Right lobe of liver (tissue), 6 donors: ENCODE results near the gene SHKBP1. TPM values are rescaled to one million over a fixed set of nuclear protein-coding genes. Genes with fewer than 3 reads are reported as not detected.

Experiments used
- ATAC-seq, 4 donors: fragments of 200-7000 bp; cut with Tn5 transposase; one replicate each; pipeline ENCODE4 v1.9.1; 2020; ENCODE audit warnings: mild to moderate bottlenecking in 4 of 4, moderate library complexity in 4 of 4
- DNase-seq, 3 donors: peaks; one replicate each; pipeline ENCODE4 v3.0.0-alpha.2; 2020
- H3K27ac ChIP-seq, 3 donors: fragments of 200-600 bp; one replicate each; pipeline ENCODE4 v1.8.0; 2022
- H3K27me3 ChIP-seq, 2 donors: fragments of 200-600 bp; one replicate each; pipeline ENCODE4 v1.8.0; 2022
- H3K36me3 ChIP-seq, 4 donors: fragments of 200-600 bp; sonication (generic) in 1 of 4; one replicate each; pipeline versions ENCODE4 v1.5.1 to v1.8.0; 2017 to 2022; ENCODE audit warnings: control low read depth in 1 of 4
- H3K4me1 ChIP-seq, 4 donors: fragments of 200-600 bp; sonication (generic) in 1 of 4; one replicate each; pipeline versions ENCODE4 v1.5.1 to v1.8.0; 2017 to 2022; ENCODE audit warnings: control low read depth in 1 of 4
- H3K4me3 ChIP-seq, 3 donors: fragments of 200-600 bp; one replicate each; pipeline ENCODE4 v1.8.0; 2022
- H3K9me3 ChIP-seq, 4 donors: fragments of 200-600 bp; sonication (generic) in 1 of 4; one replicate each; pipeline versions ENCODE4 v1.5.1 to v1.8.0; 2017 to 2022; ENCODE audit warnings: control low read depth in 1 of 4
- CTCF ChIP-seq, 4 donors: fragments of 200-600 bp in 3 of 4; fragments of 450-650 bp in 1 of 4; IDR thresholded peaks; one replicate each; pipeline versions ENCODE4 v1.5.1 to v1.8.0; 2016 to 2022; ENCODE audit warnings: antibody characterized with exemption in 4 of 4, mild to moderate bottlenecking in 2 of 4
- POLR2A ChIP-seq: fragments of 450-650 bp; IDR thresholded peaks from one replicate; pipeline ENCODE4 v1.6.1; 2017; ENCODE audit warnings: antibody characterized with exemption, mild to moderate bottlenecking
- WGBS: methylation state at CpG from one replicate; pipeline ENCODE4 v1.1.6; 2018; ENCODE audit warnings: low coverage, low lambda C conversion rate; ENCODE audit not compliant: insufficient coverage; ENCODE audit errors: missing lambda C conversion rate; 5-methylcytosine and 5-hydroxymethylcytosine counted together
- intact Hi-C, 2 donors: fragments of 100-400 bp; cut with DNase I; formaldehyde crosslinking; loops; one replicate each; pipeline versions ENCODE4 v1.11.2 to v1.14.1; 2022
- total RNA-seq, 6 experiments: library from RNA; depleted of rRNA in 2 of 6; stranded (reverse); fragments of >200 nt in 2 of 6; fragmentation: NEBNext Ultra II Directional in 3 of 6; extraction: Animal tissue kit (Norgen Biotek cat#: 25700) in 3 of 6; gene quantifications; one replicate each; pipeline versions ENCODE4 v1.1.0 to v1.2.4, GENCODE V29; 2016 to 2023
- donor health status: DM: no; HTN: yes; CAD: no.
- donor health status: DM: no; HTN: no; CAD: no.
- donor health status: DM: no; HTN: no; CAD: no.
- donor health status: DM: no; HTN: yes; CAD: no.
- donor health status: DM: no; HTN: yes; CAD: no.

The SHKBP1 gene
- total RNA-seq, 6 experiments from 2014 or later, result 16.1 to 29.0 (median 22.4) TPM

DNA sequence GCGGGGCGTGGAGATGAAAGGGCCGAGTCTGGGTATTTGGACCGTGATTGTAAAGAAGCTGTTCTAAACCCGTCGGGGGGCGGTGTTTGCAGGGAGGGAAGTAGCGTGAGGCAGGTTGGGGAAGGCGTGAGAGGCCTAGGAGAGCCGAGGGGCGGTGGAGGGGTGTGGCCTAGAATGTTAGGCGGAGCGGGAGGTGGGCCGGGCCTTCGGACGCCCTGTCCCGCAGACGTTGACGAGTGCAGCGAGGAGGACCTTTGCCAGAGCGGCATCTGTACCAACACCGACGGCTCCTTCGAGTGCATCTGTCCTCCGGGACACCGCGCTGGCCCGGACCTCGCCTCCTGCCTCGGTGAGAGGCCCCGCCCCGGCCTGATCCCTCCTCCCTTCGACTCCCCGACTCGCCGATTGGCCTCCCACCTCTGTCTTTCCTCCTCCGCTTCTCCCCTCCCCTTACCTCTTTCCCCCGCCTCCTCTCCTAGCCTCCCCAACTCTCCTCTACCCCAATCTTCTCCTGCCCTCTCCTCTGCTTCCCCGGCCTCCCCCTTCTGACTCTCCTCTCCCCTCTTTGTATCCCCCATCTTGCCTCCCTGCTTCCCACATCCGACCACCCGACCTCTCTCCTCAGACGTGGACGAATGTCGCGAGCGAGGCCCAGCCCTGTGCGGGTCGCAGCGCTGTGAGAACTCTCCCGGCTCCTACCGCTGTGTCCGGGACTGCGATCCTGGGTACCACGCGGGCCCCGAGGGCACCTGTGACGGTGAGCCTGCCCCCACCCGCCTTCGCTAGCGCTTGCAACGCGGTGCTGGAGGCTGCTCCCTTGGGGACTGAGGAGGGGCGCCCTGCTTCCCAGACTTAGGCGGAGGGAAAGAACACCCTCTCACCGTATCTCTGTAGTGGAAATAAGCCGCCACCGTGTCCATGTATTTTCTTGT, 37.3 kb downstream of the SHKBP1 start:
- Histone ChIP-seq H3K27ac (peak overlapping the region in 2 of 3 donors; percentile 11 to 21), H3K27me3 (peaks cover 0 to 3% of the 10 kb centered on the region in 2 donors), H3K36me3 (no peaks in the 10 kb centered on the region), H3K4me1 (peaks cover 0 to 10% (median 0%) of the 10 kb centered on the region in 4 donors), H3K9me3 (no peaks in the 10 kb centered on the region), H3K4me3 (peak overlapping the region; percentile 24 to 45 (median 28))
- intact Hi-C loops, result no loop called here
- TF ChIP-seq CTCF (IDR thresholded peaks at IDR 0.05), result no peak
- no peak for TF ChIP-seq POLR2A
- DNase-seq (peak; percentile 63 to 73 (median 66)), ATAC-seq (peak; percentile 39 to 53 (median 46))
- whole genome bisulfite sequencing, result 14% methylated on average over 42 of the region's 67 CpGs

DNA sequence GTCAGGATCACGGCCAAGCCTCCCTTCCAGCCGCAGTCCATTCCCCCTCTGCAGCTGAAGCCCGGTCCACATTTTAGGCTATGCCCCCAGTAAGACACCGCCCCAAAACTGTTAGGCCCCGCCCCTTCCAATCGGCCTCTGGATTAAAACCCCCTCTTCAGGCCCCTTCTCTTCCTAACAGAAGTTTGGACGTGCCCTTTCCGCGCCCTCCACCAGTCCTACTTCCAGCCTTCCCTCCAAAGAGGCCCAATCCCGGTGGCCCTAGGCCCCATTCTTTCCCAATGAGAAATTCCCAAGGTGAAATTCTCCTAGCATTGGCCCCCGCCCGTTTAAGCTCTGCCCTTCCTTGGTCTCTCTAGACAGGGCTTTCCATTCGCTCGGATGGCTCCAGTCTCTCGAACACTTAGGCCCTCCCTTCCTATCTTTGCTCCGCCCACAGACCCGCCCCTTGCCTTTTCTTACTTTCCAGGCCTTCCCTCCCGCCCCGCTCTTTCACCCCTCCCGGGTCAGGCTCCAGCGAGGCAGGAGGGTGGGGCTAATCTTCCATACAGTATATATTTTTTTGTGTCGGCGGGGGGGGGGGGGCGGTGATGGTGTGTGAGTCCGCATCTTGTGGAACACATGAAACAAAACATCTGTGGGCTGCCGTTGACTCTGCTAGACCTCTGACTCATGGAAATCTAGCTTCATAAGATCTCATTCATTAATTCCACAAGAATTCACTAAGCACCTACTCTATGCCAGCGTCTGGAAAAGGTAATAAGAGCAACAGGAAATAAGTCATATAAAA, 38.1 kb downstream of the SHKBP1 start:
- no peaks in the 10 kb centered on the region for H3K9me3 ChIP-seq
- no peaks in the 10 kb centered on the region for H3K36me3 ChIP-seq
- TF ChIP-seq CTCF (IDR thresholded peaks at IDR 0.05), result no peak
- TF ChIP-seq POLR2A, result no peak
- DNase-seq (peak in 2 of 3 donors; percentile 65 to 66), ATAC-seq (peak; percentile 15 to 50 (median 26))
- WGBS, result 18% methylated on average over 24 of the region's 27 CpGs
- peak overlapping the region; percentile 11 to 26 (median 21) for H3K27ac ChIP-seq
- peak overlapping the region; percentile 24 to 45 (median 28) for H3K4me3 ChIP-seq
- no peaks in the 10 kb centered on the region for H3K27me3 ChIP-seq
- peaks cover 0 to 4% (median 0%) of the 10 kb centered on the region in 4 donors for H3K4me1 ChIP-seq
- intact Hi-C loops, result no loop called here

DNA sequence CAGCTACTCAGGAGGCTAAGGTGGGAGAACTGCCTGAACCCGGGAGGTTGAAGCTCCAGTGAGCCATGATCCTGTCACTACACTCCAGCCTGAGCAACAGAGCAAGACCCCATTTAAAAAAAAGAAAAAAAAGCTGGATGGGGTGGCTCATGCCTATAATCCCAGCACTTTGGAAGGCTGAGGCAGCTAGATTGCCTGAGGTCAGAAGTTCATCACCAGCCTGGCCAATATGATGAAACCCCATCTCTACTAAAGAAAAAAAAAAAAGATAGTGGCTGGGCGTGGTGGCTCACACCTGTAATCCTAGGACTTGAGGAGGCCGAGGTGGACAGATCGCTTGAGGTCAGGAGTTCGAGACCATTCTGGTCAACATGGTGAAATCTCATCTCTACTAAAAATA, 39.5 kb downstream of the SHKBP1 start:
- H3K27me3 ChIP-seq, result no peaks in the 10 kb centered on the region
- H3K36me3 ChIP-seq, result no peaks in the 10 kb centered on the region
- WGBS, result 36% methylated on average over 4 of the region's 5 CpGs
- intact Hi-C loops, result no loop called here
- H3K4me3 ChIP-seq, result no peak overlapping the region
- DNase-seq (no peak), ATAC-seq (no peak)
- H3K9me3 ChIP-seq, result no peaks in the 10 kb centered on the region
- H3K27ac ChIP-seq, result no peak overlapping the region
- TF ChIP-seq POLR2A (no peak), CTCF (IDR thresholded peaks at IDR 0.05) (no peak)
- no peaks in the 10 kb centered on the region for H3K4me1 ChIP-seq

DNA sequence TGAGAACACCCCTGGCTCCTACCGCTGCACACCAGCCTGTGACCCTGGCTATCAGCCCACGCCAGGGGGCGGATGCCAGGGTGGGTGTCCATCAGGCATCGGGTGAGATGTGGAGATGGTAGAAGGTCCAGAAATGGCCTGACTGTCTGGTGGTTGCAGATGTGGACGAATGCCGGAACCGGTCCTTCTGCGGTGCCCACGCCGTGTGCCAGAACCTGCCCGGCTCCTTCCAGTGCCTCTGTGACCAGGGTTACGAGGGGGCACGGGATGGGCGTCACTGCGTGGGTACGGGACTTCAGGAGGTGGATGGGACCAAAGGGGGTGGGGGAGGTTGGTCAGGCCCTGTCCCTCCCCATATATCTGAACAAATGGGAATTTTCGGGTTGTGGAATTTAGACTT, 40.3 kb downstream of the SHKBP1 start:
- DNase-seq (no peak), ATAC-seq (no peak)
- H3K27me3 ChIP-seq, result no peaks in the 10 kb centered on the region
- intact Hi-C loops, result no loop called here
- H3K9me3 ChIP-seq, result no peaks in the 10 kb centered on the region
- no peak overlapping the region for H3K27ac ChIP-seq
- TF ChIP-seq CTCF (IDR thresholded peaks at IDR 0.05), result no peak
- no peaks in the 10 kb centered on the region for H3K4me1 ChIP-seq
- 69% methylated on average over 9 of the region's 17 CpGs for WGBS
- H3K36me3 ChIP-seq, result no peaks in the 10 kb centered on the region
- H3K4me3 ChIP-seq, result no peak overlapping the region
